WTC11 (cell line): ENCODE results near the gene NFKBIE.

Experiments
- ATF2 ChIP-seq: sonication (generic); formaldehyde crosslinking; IDR thresholded peaks from 2 replicates; pipeline ENCODE4 v1.8.1; 2022; ENCODE audit warnings: low read depth, missing genetic modification reagents, borderline replicate concordance
- ATF3 ChIP-seq: sonication (generic); formaldehyde crosslinking; conservative IDR thresholded peaks from 2 replicates; pipeline ENCODE4 v1.8.1; 2022; ENCODE audit warnings: mild to moderate bottlenecking, missing genetic modification reagents
- CTCF ChIP-seq: fragments of 200-600 bp; IDR thresholded peaks from 2 replicates; pipeline ENCODE4 v1.8.0; 2022; ENCODE audit warnings: antibody characterized with exemption
- E2F1 ChIP-seq: sonication (generic); formaldehyde crosslinking; IDR thresholded peaks from 2 replicates; pipeline ENCODE4 v1.8.0; 2022; ENCODE audit warnings: mild to moderate bottlenecking, missing genetic modification reagents
- ESRRA ChIP-seq: sonication (generic); formaldehyde crosslinking; IDR thresholded peaks from 2 replicates; pipeline ENCODE4 v1.8.1; 2022; ENCODE audit warnings: mild to moderate bottlenecking, missing genetic modification reagents, borderline replicate concordance
- NFYB ChIP-seq: sonication (generic); formaldehyde crosslinking; conservative IDR thresholded peaks from 2 replicates; pipeline ENCODE4 v1.8.0; 2022; ENCODE audit warnings: low read depth, missing genetic modification reagents
- TCF7 ChIP-seq: sonication (generic); formaldehyde crosslinking; IDR thresholded peaks from 2 replicates; pipeline ENCODE4 v1.8.0; 2022; ENCODE audit warnings: mild to moderate bottlenecking, low read depth, missing genetic modification reagents, moderate library complexity
- ZNF512 ChIP-seq: sonication (generic); formaldehyde crosslinking; IDR thresholded peaks from 2 replicates; pipeline ENCODE4 v1.8.1; 2022; ENCODE audit warnings: missing genetic modification reagents, borderline replicate concordance

- TF ChIP-seq CTCF (no peak), TCF7 (CRISPR knock-in tag) (no peak), ATF2 (CRISPR knock-in tag) (no peak), ATF3 (CRISPR knock-in tag) (no peak), ESRRA (CRISPR knock-in tag) (no peak), ZNF512 (CRISPR knock-in tag) (no peak), E2F1 (no peak), NFYB (CRISPR knock-in tag) (no peak)
These were observed 10.6 kb upstream of the NFKBIE start for GRCh38 chr6:44275749-44276648.
